SK-N-SH (cell line): ENCODE measurements around the gene BAIAP2L1. TPM values are rescaled to one million over a fixed set of nuclear protein-coding genes. Genes with fewer than 3 reads are reported as not detected.

Source experiments
- CTCF ChIA-PET: fragments of 300-600, 350-600 bp; formaldehyde crosslinking; extraction: SDS; loops from one replicate; lab custom pipeline; 2021; lab: Yijun Ruan, JAX
- POLR2A ChIA-PET: fragments of 350-600 bp; sonication (Branson Sonifier 250); formaldehyde crosslinking; extraction: SDS; loops from one replicate; lab custom pipeline; 2020; ENCODE audit warnings: antibody characterized with exemption, inconsistent platforms; lab: Yijun Ruan, JAX
- DNase-seq: peaks from one replicate; pipeline ENCODE4 v3.0.0; 2012
- H2AFZ ChIP-seq: fragments of 200-600 bp; sonication (generic); 2 replicates; pipeline ENCODE4 v1.8.1; 2016; ENCODE audit warnings: antibody characterized with exemption, mild to moderate bottlenecking, low read depth
- H3F3A ChIP-seq: fragments of 200-600 bp; sonication (generic); replicated peaks from 2 replicates; pipeline ENCODE3; 2016; ENCODE audit warnings: antibody characterized with exemption, mild to moderate bottlenecking; ENCODE audit not compliant: insufficient read depth
- H3K27ac ChIP-seq, 2 experiments: fragments of 200-500 bp in 1 of 2; fragments of 200-600 bp in 1 of 2; sonication (Bioruptor generic) in 1 of 2; sonication (generic), shearing (Covaris generic) in 1 of 2; 2 replicates each; pipeline versions ENCODE4 v1.5.1 to v1.6.1; 2014 to 2016; ENCODE audit warnings: low read depth in 2 of 2, inconsistent platforms in 1 of 2, low read length in 1 of 2, mild to moderate bottlenecking in 1 of 2, mixed read lengths in 1 of 2
- H3K27me3 ChIP-seq: fragments of 200-600 bp; sonication (generic), shearing (Covaris generic); 2 replicates; pipeline ENCODE4 v1.6.1; 2016; ENCODE audit warnings: mixed run types; ENCODE audit not compliant: insufficient read depth
- H3K36me3 ChIP-seq, 2 experiments: fragments of 200-500 bp in 1 of 2; fragments of 200-600 bp in 1 of 2; sonication (Bioruptor generic) in 1 of 2; sonication (generic) in 1 of 2; replicated peaks in 1 of 2; 2 replicates each; pipeline versions ENCODE3 to v1.5.1; 2014 to 2016; ENCODE audit warnings: low read length in 1 of 2, mild to moderate bottlenecking in 1 of 2; ENCODE audit not compliant: insufficient read depth in 2 of 2, control insufficient read depth in 1 of 2
- H3K4me1 ChIP-seq, 2 experiments: fragments of 200-500 bp in 1 of 2; fragments of 200-600 bp in 1 of 2; sonication (Bioruptor generic) in 1 of 2; sonication (generic), shearing (Covaris generic) in 1 of 2; 2 replicates each; pipeline versions ENCODE4 v1.5.1 to v1.6.1; 2014 to 2016; ENCODE audit warnings: low read depth in 1 of 2, low read length in 1 of 2, mixed run types in 1 of 2; ENCODE audit not compliant: insufficient read depth in 2 of 2, control insufficient read depth in 1 of 2
- H3K4me2 ChIP-seq: fragments of 200-600 bp; sonication (generic), shearing (Covaris generic); 2 replicates; pipeline ENCODE4 v1.6.1; 2017; ENCODE audit warnings: mixed run types
- H3K4me3 ChIP-seq, 2 experiments: fragments of 200-500 bp in 1 of 2; fragments of 200-600 bp in 1 of 2; sonication (Bioruptor generic) in 1 of 2; sonication (generic), shearing (Covaris generic) in 1 of 2; 2 replicates each; pipeline versions ENCODE4 v1.5.1 to v1.8.1; 2014 to 2016; ENCODE audit warnings: low read depth in 2 of 2, inconsistent platforms in 1 of 2, low read length in 1 of 2, mild to moderate bottlenecking in 1 of 2, mixed read lengths in 1 of 2, moderate library complexity in 1 of 2
- H3K79me2 ChIP-seq: fragments of 200-600 bp; sonication (generic); 2 replicates; pipeline ENCODE4 v1.8.1; 2017; ENCODE audit warnings: mild to moderate bottlenecking; ENCODE audit not compliant: insufficient read depth
- H3K9ac ChIP-seq: fragments of 200-600 bp; sonication (generic); 2 replicates; pipeline ENCODE4 v1.6.1; 2017; ENCODE audit warnings: mixed run types
- H3K9me2 ChIP-seq: fragments of 200-600 bp; sonication (generic); 2 replicates; pipeline ENCODE4 v1.6.1; 2017; ENCODE audit warnings: mixed run types
- H3K9me3 ChIP-seq: fragments of 200-600 bp; sonication (generic); 2 replicates; pipeline ENCODE4 v1.6.1; 2017; ENCODE audit warnings: mixed run types, mild to moderate bottlenecking, moderate library complexity
- H4K20me1 ChIP-seq: fragments of 200-600 bp; sonication (generic); 2 replicates; pipeline ENCODE4 v1.6.1; 2017; ENCODE audit warnings: mild to moderate bottlenecking, mixed run types; ENCODE audit not compliant: insufficient read depth
- CHD2 ChIP-seq: fragments of 150-350 bp; IDR thresholded peaks from 2 replicates; pipeline ENCODE4 v1.6.1; 2018; ENCODE audit warnings: low read length; ENCODE audit not compliant: partially characterized antibody
- CTCF ChIP-seq: fragments of 200-600 bp; sonication (generic); IDR thresholded peaks from 2 replicates; pipeline ENCODE4 v1.6.1; 2017; ENCODE audit warnings: antibody characterized with exemption, mild to moderate bottlenecking, moderate library complexity
- ELF1 ChIP-seq: IDR thresholded peaks from 2 replicates; pipeline ENCODE4 v1.4.0; 2012
- EP300 ChIP-seq, 2 experiments: IDR thresholded peaks; 2 replicates each; pipeline versions ENCODE4 v1.4.0 to v1.6.1; 2012; ENCODE audit warnings: borderline replicate concordance in 1 of 2, low read depth in 1 of 2, low read length in 1 of 2
- FOSL2 ChIP-seq: IDR thresholded peaks from 2 replicates; pipeline ENCODE4 v1.4.0; 2012; ENCODE audit warnings: low read depth, mild to moderate bottlenecking, moderate library complexity, borderline replicate concordance
- FOXJ3 ChIP-seq: sonication (generic); formaldehyde crosslinking; IDR thresholded peaks from 2 replicates; pipeline ENCODE4 v1.5.1; 2020; ENCODE audit warnings: mild to moderate bottlenecking, missing genetic modification reagents
- JUND ChIP-seq: IDR thresholded peaks from 2 replicates; pipeline ENCODE4 v1.4.0; 2012
- NFIC ChIP-seq: IDR thresholded peaks from 2 replicates; pipeline ENCODE4 v1.4.0; 2012; ENCODE audit warnings: borderline replicate concordance
- PBX3 ChIP-seq: IDR thresholded peaks from 2 replicates; pipeline ENCODE4; 2012
- POLR2AphosphoS5 ChIP-seq: IDR thresholded peaks from 2 replicates; pipeline ENCODE4 v1.6.1; 2012; ENCODE audit warnings: low read depth, low read length
- RAD21 ChIP-seq: IDR thresholded peaks from 2 replicates; pipeline ENCODE4 v1.6.1; 2012; ENCODE audit warnings: mild to moderate bottlenecking, low read length
- RCOR1 ChIP-seq: fragments of 150-350 bp; IDR thresholded peaks from 2 replicates; pipeline ENCODE4 v1.6.1; 2017; ENCODE audit warnings: antibody characterized with exemption, low read length
- RXRA ChIP-seq: IDR thresholded peaks from 2 replicates; pipeline ENCODE4 v1.4.0; 2012; ENCODE audit warnings: low read depth, mild to moderate bottlenecking, borderline replicate concordance
- SIN3A ChIP-seq: IDR thresholded peaks from 2 replicates; pipeline ENCODE4 v1.6.1; 2012; ENCODE audit warnings: low read depth, mild to moderate bottlenecking, low read length, moderate library complexity, borderline replicate concordance
- SMC3 ChIP-seq: IDR thresholded peaks from 2 replicates; pipeline ENCODE4 v1.6.1; 2012; ENCODE audit warnings: low read depth, low read length, improper control_type of control experiment
- TCF12 ChIP-seq: IDR thresholded peaks from 2 replicates; pipeline ENCODE4 v1.4.0; 2012
- YY1 ChIP-seq: IDR thresholded peaks from 2 replicates; pipeline ENCODE4 v1.4.0; 2012; ENCODE audit warnings: low read depth, mild to moderate bottlenecking
- ZBTB33 ChIP-seq: IDR thresholded peaks from 2 replicates; pipeline ENCODE4 v1.4.0; 2012; ENCODE audit warnings: low read depth, borderline replicate concordance
- WGBS: methylation state at CpG from one replicate; pipeline ENCODE4 v1.1.6; 2017; ENCODE audit warnings: low lambda C conversion rate; 5-methylcytosine and 5-hydroxymethylcytosine counted together
- polyA plus RNA-seq, 3 experiments: library from polyadenylated mRNA; depleted of rRNA; stranded (reverse); fragments of >200 nt; gene quantifications; 2 replicates each; pipeline ENCODE4 v1.2.3, GENCODE V29; 2012
- TF ChIP-seq, protein P1 (sequence below): fragments of 150-350 bp; IDR thresholded peaks from 2 replicates; pipeline ENCODE4 v1.6.1; 2016; ENCODE audit warnings: mild to moderate bottlenecking, low read depth, low read length

BAIAP2L1 gene
- polyA plus RNA-seq, 1 of the 3 experiments (the other 2 are of a cell fraction), result 8.8 TPM

- H3K36me3 ChIP-seq, result no peaks in the 10 kb centered on the region
- DNase-seq, result no peak
- no peaks in the 10 kb centered on the region for H3K9me3 ChIP-seq
- H3K4me2 ChIP-seq, result no peak overlapping the region
- H3K27ac ChIP-seq, result no peak overlapping the region
- ChIA-PET CTCF (interaction anchor here (0.7 to 1.2 kb wide), 2 partner anchors 10 to 13 kb away, joined by 3 read pairs; no protein-coding TSS in a partner anchor), POLR2A (no interaction called here)
- 74% methylated on average over 7 of the region's 7 CpGs for WGBS
- H2AFZ ChIP-seq, result no peak overlapping the region
- no peaks in the 10 kb centered on the region for H3F3A ChIP-seq
- H3K79me2 ChIP-seq, result no peaks in the 10 kb centered on the region
- no peak overlapping the region for H3K4me3 ChIP-seq
- no peaks in the 10 kb centered on the region for H3K9me2 ChIP-seq
- no peak overlapping the region for H3K9ac ChIP-seq
- no peaks in the 10 kb centered on the region for H4K20me1 ChIP-seq
- no peaks in the 10 kb centered on the region for H3K27me3 ChIP-seq
- peaks cover 0 to under 1% of the 10 kb centered on the region in 2 experiments; a peak in 1 of 4 replicates for H3K4me1 ChIP-seq
- TF ChIP-seq FOSL2 (no peak), CTCF (no peak), NFIC (no peak), RXRA (no peak), TCF12 (no peak), CHD2 (no peak), SMC3 (no peak), POLR2AphosphoS5 (no peak)
Measured at GRCh38 chr7:98346515-98347069, 54.3 kb downstream of the BAIAP2L1 start.

- Histone ChIP-seq H3K9ac (no peak overlapping the region), H3K9me2 (no peaks in the 10 kb centered on the region), H2AFZ (no peak overlapping the region), H3F3A (no peaks in the 10 kb centered on the region), H3K27ac (no peak overlapping the region), H4K20me1 (no peaks in the 10 kb centered on the region), H3K4me2 (no peak overlapping the region), H3K79me2 (no peaks in the 10 kb centered on the region), H3K4me3 (no peak overlapping the region), H3K9me3 (no peaks in the 10 kb centered on the region), H3K27me3 (no peaks in the 10 kb centered on the region), H3K36me3 (no peaks in the 10 kb centered on the region), H3K4me1 (peaks cover 0 to 5% of the 10 kb centered on the region in 2 experiments; a peak in 1 of 4 replicates)
- DNase-seq, result no peak
- 72% methylated on average over 3 of the region's 3 CpGs for WGBS
- ChIA-PET CTCF (interaction anchor here (1.0 kb wide), 1 partner anchor 47 kb away, joined by 3 read pairs; no protein-coding TSS in a partner anchor), POLR2A (no interaction called here)
- TF ChIP-seq YY1, result no peak
- no peak for TF ChIP-seq RAD21
- TF ChIP-seq, protein P1, sequence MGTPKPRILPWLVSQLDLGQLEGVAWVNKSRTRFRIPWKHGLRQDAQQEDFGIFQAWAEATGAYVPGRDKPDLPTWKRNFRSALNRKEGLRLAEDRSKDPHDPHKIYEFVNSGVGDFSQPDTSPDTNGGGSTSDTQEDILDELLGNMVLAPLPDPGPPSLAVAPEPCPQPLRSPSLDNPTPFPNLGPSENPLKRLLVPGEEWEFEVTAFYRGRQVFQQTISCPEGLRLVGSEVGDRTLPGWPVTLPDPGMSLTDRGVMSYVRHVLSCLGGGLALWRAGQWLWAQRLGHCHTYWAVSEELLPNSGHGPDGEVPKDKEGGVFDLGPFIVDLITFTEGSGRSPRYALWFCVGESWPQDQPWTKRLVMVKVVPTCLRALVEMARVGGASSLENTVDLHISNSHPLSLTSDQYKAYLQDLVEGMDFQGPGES, result no peak
- TF ChIP-seq SIN3A, result no peak
- TF ChIP-seq FOXJ3, result no peak
- no peak for TF ChIP-seq EP300 (IDR thresholded peaks at IDR 0.05; ENCODE audit: borderline replicate concordance in 1 of 2, low read depth in 1 of 2, low read length in 1 of 2)
- TF ChIP-seq ZBTB33, result no peak
- TF ChIP-seq FOSL2, result peak; percentile 43; the same call in 1 of the 2 replicates
- no peak for TF ChIP-seq PBX3
- TF ChIP-seq TCF12, result peak; percentile 52; the same call in 1 of the 2 replicates
- no peak for TF ChIP-seq RCOR1
- no peak for TF ChIP-seq ELF1
- TF ChIP-seq JUND, result 0 out of 2 replicates have a peak, but pooled peaks have one; percentile 11
- no peak for TF ChIP-seq RXRA
Measured at GRCh38 chr7:98341106-98341505, 59.8 kb downstream of the BAIAP2L1 start.
